A673 (cell line): ENCODE measurements around the gene DDAH1. TPM values are rescaled to one million over a fixed set of nuclear protein-coding genes. Genes with fewer than 3 reads are reported as not detected.

Experiments
- BruUV-seq: library from RNA; stranded (reverse); fragments of 400-500 nt; replicated peaks from 2 replicates; lab custom pipeline; 2021; lab: Mats Ljungman, UMichigan
- CTCF ChIA-PET: fragments of 300-600 bp; sonication (Branson Sonifier 250); formaldehyde crosslinking; loops from one replicate; lab custom pipeline; 2022; ENCODE audit warnings: antibody characterized with exemption; lab: Charles Lee
- POLR2A ChIA-PET: fragments of 300-600 bp; sonication (Branson Sonifier 250); formaldehyde crosslinking; loops from one replicate; lab custom pipeline; 2022; ENCODE audit warnings: antibody characterized with exemption; ENCODE audit not compliant: low non-redundant PET; lab: Charles Lee
- DNase-seq: peaks from one replicate; pipeline ENCODE4 v3.0.0-alpha.2; 2015; ENCODE audit warnings: low spot score
- H3K27ac ChIP-seq: fragments of 200-600 bp; sonication (generic); 2 replicates; pipeline ENCODE4 v1.5.1; 2016; ENCODE audit warnings: mixed run types, low read depth, mild to moderate bottlenecking, mixed read lengths, antibody characterized with exemption, low read length; ENCODE audit not compliant: poor library complexity, severe bottlenecking
- H3K27me3 ChIP-seq: fragments of 200-600 bp; sonication (generic); replicated peaks from 2 replicates; pipeline ENCODE4 v1.6.1; 2017; ENCODE audit warnings: mixed run types, low read depth, mild to moderate bottlenecking, mixed read lengths, antibody characterized with exemption, low read length; ENCODE audit not compliant: insufficient read depth, poor library complexity
- H3K36me3 ChIP-seq: fragments of 200-600 bp; sonication (generic); 2 replicates; pipeline ENCODE4 v1.6.1; 2016; ENCODE audit warnings: mixed run types, mild to moderate bottlenecking, mixed read lengths, antibody characterized with exemption, low read length; ENCODE audit not compliant: insufficient read depth, poor library complexity, severe bottlenecking
- H3K4me1 ChIP-seq: fragments of 200-600 bp; sonication (generic); 2 replicates; pipeline ENCODE4 v1.6.1; 2017; ENCODE audit warnings: mixed run types, mild to moderate bottlenecking, mixed read lengths, antibody characterized with exemption, low read length; ENCODE audit not compliant: insufficient read depth, poor library complexity, severe bottlenecking
- H3K4me3 ChIP-seq: fragments of 200-600 bp; sonication (generic); 2 replicates; pipeline ENCODE4 v1.5.1; 2016; ENCODE audit warnings: low read depth, mixed run types, mild to moderate bottlenecking, mixed read lengths, low read length; ENCODE audit not compliant: poor library complexity, severe bottlenecking
- H3K9me3 ChIP-seq: fragments of 200-600 bp; sonication (generic); 2 replicates; pipeline ENCODE4 v1.6.1; 2016; ENCODE audit warnings: mixed run types, low read depth, mild to moderate bottlenecking, mixed read lengths, antibody characterized with exemption, low read length; ENCODE audit not compliant: poor library complexity, severe bottlenecking
- EZH2 ChIP-seq: fragments of 200-600 bp; sonication (generic); IDR thresholded peaks from 2 replicates; pipeline ENCODE4 v1.6.1; 2017; ENCODE audit warnings: borderline replicate concordance, low read depth, mild to moderate bottlenecking, mixed read lengths, antibody characterized with exemption, low read length; ENCODE audit not compliant: poor library complexity, severe bottlenecking
- intact Hi-C: fragments of 100-400 bp; cut with micrococcal nuclease; formaldehyde crosslinking; loops from one replicate; pipeline ENCODE4 v1.10.0; 2022; ENCODE audit not compliant: unreplicated experiment
- total RNA-seq: library from RNA; stranded (reverse); gene quantifications from 2 replicates; pipeline ENCODE4 v1.2.3, GENCODE V29; 2021
- TF ChIP-seq, protein P1 (sequence below): fragments of 300-800, 200-600 bp; sonication (generic); conservative IDR thresholded peaks from 2 replicates; pipeline ENCODE4 v1.5.1; 2017; ENCODE audit warnings: low read depth, mild to moderate bottlenecking, antibody characterized with exemption, low read length, moderate library complexity, mixed read lengths

DDAH1 gene
- total RNA-seq, 1 experiment from 2014 or later, result 32.5 TPM

GRCh38 chr1:85417017-85417416 is 47.9 kb downstream of the DDAH1 start:
- Histone ChIP-seq H3K4me1 (no peaks in the 10 kb centered on the region), H3K27ac (no peak overlapping the region), H3K36me3 (no peaks in the 10 kb centered on the region), H3K9me3 (peaks cover 11% of the 10 kb centered on the region), H3K4me3 (no peak overlapping the region), H3K27me3 (no peaks in the 10 kb centered on the region)
- intact Hi-C loops, result no loop called here
- TF ChIP-seq, protein P1, sequence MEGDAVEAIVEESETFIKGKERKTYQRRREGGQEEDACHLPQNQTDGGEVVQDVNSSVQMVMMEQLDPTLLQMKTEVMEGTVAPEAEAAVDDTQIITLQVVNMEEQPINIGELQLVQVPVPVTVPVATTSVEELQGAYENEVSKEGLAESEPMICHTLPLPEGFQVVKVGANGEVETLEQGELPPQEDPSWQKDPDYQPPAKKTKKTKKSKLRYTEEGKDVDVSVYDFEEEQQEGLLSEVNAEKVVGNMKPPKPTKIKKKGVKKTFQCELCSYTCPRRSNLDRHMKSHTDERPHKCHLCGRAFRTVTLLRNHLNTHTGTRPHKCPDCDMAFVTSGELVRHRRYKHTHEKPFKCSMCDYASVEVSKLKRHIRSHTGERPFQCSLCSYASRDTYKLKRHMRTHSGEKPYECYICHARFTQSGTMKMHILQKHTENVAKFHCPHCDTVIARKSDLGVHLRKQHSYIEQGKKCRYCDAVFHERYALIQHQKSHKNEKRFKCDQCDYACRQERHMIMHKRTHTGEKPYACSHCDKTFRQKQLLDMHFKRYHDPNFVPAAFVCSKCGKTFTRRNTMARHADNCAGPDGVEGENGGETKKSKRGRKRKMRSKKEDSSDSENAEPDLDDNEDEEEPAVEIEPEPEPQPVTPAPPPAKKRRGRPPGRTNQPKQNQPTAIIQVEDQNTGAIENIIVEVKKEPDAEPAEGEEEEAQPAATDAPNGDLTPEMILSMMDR, result no peak
- TF ChIP-seq EZH2, result no peak
- no TSS peak for BruUV-seq
- no peak for DNase-seq
- POLR2A ChIA-PET, result no interaction called here
- CTCF ChIA-PET, result no interaction called here

GRCh38 chr1:85413169-85413568 is 51.8 kb downstream of the DDAH1 start:
- TF ChIP-seq, protein P1, result no peak
- no peak for TF ChIP-seq EZH2
- ChIA-PET CTCF (no interaction called here), POLR2A (no interaction called here)
- DNase-seq, result no peak
- Histone ChIP-seq H3K27me3 (no peaks in the 10 kb centered on the region), H3K36me3 (no peaks in the 10 kb centered on the region), H3K9me3 (no peaks in the 10 kb centered on the region), H3K27ac (no peak overlapping the region), H3K4me1 (no peaks in the 10 kb centered on the region), H3K4me3 (no peak overlapping the region)
- intact Hi-C loops, result no loop called here
- BruUV-seq, result no TSS peak

- POLR2A ChIA-PET, result no interaction called here
- TF ChIP-seq, protein P1, result no peak
- TF ChIP-seq EZH2, result no peak
- intact Hi-C loops, result no loop called here
- Histone ChIP-seq H3K36me3 (no peaks in the 10 kb centered on the region), H3K4me1 (peaks cover 5% of the 10 kb centered on the region), H3K4me3 (no peak overlapping the region), H3K27me3 (no peaks in the 10 kb centered on the region), H3K27ac (no peak overlapping the region), H3K9me3 (no peaks in the 10 kb centered on the region)
- CTCF ChIA-PET, result interaction anchor here (0.7 kb wide), 1 partner anchor 296 kb away, joined by 3 read pairs; the partner anchor contains the start of gene ZNHIT6
- BruUV-seq, result no TSS peak
- no peak for DNase-seq
Measured at GRCh38 chr1:85411567-85412305, 53.2 kb downstream of the DDAH1 start.
